BJ (cell line): Measurements from ENCODE around the gene NT5DC3. TPM values are rescaled to one million over a fixed set of nuclear protein-coding genes. Genes with fewer than 3 reads are reported as not detected.

Experiments used
- CTCF ChIA-PET: fragments of 350-600 bp; formaldehyde crosslinking; extraction: SDS; loops from one replicate; lab custom pipeline; 2021; ENCODE audit warnings: antibody characterized with exemption, inconsistent platforms; lab: Yijun Ruan, JAX
- POLR2A ChIA-PET: fragments of 300-600 bp; sonication (Branson Sonifier 250); formaldehyde crosslinking; extraction: SDS; loops from one replicate; lab custom pipeline; 2021; ENCODE audit warnings: antibody characterized with exemption; lab: Charles Lee
- DNase-seq: peaks from one replicate; pipeline ENCODE4 v3.0.0-alpha.2; 2011; ENCODE audit warnings: low read depth
- H3K27me3 ChIP-seq: 2 replicates; pipeline ENCODE4 v1.6.0; 2011; ENCODE audit warnings: low read length; ENCODE audit not compliant: control insufficient read depth, insufficient read depth
- H3K36me3 ChIP-seq: 2 replicates; pipeline ENCODE4 v1.5.1; 2011; ENCODE audit warnings: low read length; ENCODE audit not compliant: control insufficient read depth, insufficient read depth
- H3K4me3 ChIP-seq: 2 replicates; pipeline ENCODE4 v1.5.1; 2011; ENCODE audit warnings: low read depth, mild to moderate bottlenecking, control low read depth, low read length
- polyA plus RNA-seq: library from polyadenylated mRNA; depleted of rRNA; stranded (reverse); fragments of >200 nt; gene quantifications from 2 replicates; pipeline ENCODE4 v1.2.3, GENCODE V29; 2011
- TF ChIP-seq, protein P1 (sequence below): IDR thresholded peaks from 2 replicates; pipeline ENCODE4 v1.5.1; 2011; ENCODE audit warnings: low read depth, mild to moderate bottlenecking, control low read depth, inconsistent platforms, low read length, moderate library complexity; ENCODE audit not compliant: insufficient read depth

The NT5DC3 gene
- polyA plus RNA-seq, 1 experiment, result 1.2 TPM

DNA sequence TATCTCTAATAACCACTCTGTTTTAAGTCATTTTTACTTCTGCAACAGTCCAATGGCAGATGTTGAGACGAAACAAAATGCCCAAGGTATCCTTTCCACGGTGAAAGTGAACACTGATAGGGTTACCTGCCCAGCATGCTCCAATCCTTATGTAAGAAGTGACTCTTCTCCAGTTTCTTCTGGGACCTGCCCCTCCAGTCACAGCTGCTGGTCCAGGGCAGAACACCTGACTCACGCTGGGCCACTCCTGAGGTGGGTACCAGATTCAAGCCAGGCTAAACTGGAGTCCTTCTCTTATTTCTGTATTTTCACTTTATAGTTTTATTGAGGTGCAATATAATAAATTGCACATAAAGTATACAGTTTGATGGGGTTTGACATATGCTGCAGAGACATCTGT, 16.7 kb downstream of the NT5DC3 start:
- Histone ChIP-seq H3K36me3 (no peaks in the 10 kb centered on the region), H3K4me3 (no peak overlapping the region), H3K27me3 (no peaks in the 10 kb centered on the region)
- TF ChIP-seq, protein P1, sequence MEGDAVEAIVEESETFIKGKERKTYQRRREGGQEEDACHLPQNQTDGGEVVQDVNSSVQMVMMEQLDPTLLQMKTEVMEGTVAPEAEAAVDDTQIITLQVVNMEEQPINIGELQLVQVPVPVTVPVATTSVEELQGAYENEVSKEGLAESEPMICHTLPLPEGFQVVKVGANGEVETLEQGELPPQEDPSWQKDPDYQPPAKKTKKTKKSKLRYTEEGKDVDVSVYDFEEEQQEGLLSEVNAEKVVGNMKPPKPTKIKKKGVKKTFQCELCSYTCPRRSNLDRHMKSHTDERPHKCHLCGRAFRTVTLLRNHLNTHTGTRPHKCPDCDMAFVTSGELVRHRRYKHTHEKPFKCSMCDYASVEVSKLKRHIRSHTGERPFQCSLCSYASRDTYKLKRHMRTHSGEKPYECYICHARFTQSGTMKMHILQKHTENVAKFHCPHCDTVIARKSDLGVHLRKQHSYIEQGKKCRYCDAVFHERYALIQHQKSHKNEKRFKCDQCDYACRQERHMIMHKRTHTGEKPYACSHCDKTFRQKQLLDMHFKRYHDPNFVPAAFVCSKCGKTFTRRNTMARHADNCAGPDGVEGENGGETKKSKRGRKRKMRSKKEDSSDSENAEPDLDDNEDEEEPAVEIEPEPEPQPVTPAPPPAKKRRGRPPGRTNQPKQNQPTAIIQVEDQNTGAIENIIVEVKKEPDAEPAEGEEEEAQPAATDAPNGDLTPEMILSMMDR, result no peak
- no peak for DNase-seq
- POLR2A ChIA-PET, result no interaction called here
- CTCF ChIA-PET, result interaction anchor here (0.6 kb wide), 1 partner anchor 53 kb away, joined by 3 read pairs; no protein-coding TSS in a partner anchor

DNA sequence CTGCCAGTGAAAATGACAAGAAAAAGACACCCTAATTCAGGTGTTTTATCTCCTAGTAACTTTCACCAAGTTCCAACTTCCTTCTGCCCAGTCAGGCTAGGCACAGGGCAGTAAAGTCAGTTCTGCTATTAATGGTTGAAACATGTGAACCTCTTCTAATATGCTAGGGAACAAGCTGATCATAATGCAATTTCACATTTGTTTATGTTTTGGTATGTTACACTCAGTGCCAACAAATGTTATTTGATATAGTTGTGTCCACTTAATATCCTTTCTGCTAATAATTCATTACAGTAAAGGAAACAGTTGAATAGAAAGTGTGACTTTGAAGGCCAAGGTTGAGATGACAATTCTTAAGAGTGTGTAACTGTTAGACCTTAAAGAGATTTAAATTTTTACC, 17.2 kb downstream of the NT5DC3 start:
- ChIA-PET POLR2A (no interaction called here), CTCF (interaction anchor here (0.6 kb wide), 1 partner anchor 54 kb away, joined by 3 read pairs; no protein-coding TSS in a partner anchor)
- TF ChIP-seq, protein P1, result no peak
- Histone ChIP-seq H3K27me3 (no peaks in the 10 kb centered on the region), H3K36me3 (no peaks in the 10 kb centered on the region), H3K4me3 (no peak overlapping the region)
- DNase-seq, result no peak

DNA sequence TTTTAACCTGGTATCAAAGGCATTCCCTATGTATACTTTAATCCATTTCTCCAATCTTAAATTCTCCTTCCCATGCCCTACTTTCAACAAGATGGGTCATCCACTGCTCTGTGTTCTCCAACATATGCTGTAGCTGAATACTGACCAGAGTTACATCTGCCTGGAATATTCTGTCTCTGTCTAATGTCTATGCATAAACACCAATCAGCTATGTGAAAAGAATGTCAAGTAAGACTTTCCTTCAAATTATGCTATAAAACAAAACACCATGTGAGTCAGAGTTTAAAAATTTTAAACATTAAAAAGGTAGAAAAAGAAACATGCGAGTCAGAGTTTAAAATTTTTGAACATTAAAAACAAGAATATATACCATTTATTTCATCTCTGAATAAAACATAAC, 19.3 kb downstream of the NT5DC3 start:
- Histone ChIP-seq H3K36me3 (no peaks in the 10 kb centered on the region), H3K4me3 (no peak overlapping the region), H3K27me3 (no peaks in the 10 kb centered on the region)
- ChIA-PET CTCF (interaction anchor here (0.6 to 1.4 kb wide), 2 partner anchors 12 to 21 kb away, joined by 3 to 4 read pairs; no protein-coding TSS in a partner anchor), POLR2A (interaction anchor here (0.7 kb wide), 1 partner anchor 38 kb away, joined by 5 read pairs; no protein-coding TSS in a partner anchor)
- no peak for DNase-seq
- TF ChIP-seq, protein P1, result no peak

DNA sequence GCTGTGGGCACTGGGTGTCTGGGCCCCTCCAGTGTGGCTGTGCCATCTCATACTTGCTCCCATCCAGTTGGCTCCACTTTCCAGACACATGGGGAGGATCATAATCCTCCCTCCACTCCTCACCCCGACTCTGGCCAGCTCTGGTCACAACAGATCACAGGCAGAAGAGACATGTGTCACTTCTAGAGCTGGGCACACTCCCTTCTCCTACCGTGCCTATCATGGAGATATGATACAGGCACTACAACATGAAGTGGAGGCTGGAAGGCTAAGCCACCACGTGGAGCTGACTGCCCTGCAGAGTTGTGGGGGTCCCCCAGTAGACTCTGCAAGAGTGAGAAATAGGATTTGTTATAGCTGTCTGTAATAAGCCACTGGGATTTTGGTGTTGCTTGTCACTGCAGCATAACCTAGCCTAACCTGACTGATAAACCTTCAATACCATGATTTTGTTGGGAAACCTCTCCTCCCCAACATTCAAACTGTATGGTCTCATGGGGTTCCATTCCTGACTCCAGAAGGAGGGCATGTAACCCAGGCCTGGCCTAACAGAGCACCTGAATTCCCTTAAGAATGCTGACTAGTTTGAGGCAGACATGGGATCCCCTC, 20.0 kb downstream of the NT5DC3 start:
- no peak for DNase-seq
- no peaks in the 10 kb centered on the region for H3K36me3 ChIP-seq
- H3K27me3 ChIP-seq, result no peaks in the 10 kb centered on the region
- POLR2A ChIA-PET, result no interaction called here
- TF ChIP-seq, protein P1, result no peak
- CTCF ChIA-PET, result interaction anchor here (0.6 kb wide), 1 partner anchor 14 kb away, joined by 3 read pairs; no protein-coding TSS in a partner anchor
- no peak overlapping the region for H3K4me3 ChIP-seq

DNA sequence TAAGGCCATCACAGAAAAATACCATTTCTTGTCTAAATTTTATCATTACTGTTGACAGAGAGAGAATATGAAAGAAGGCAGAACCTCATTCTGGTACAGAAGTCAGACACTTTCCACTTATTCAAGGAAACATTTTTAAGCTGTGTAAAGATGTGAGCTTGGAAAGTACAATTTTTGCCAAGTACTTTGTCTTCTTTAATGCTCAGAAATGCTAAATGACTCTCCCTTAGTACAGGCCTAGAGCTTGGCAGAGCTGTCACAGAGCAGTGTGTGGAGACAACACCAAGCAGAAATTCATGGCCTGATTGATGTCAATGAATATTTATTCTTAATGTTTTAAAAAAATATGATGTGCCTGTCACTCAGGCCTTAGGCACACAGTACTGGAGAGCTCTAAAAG, 20.7 kb downstream of the NT5DC3 start:
- CTCF ChIA-PET, result interaction anchor here (1.2 kb wide), 1 partner anchor 8 kb away, joined by 4 read pairs; no protein-coding TSS in a partner anchor
- Histone ChIP-seq H3K27me3 (no peaks in the 10 kb centered on the region), H3K4me3 (no peak overlapping the region), H3K36me3 (no peaks in the 10 kb centered on the region)
- POLR2A ChIA-PET, result no interaction called here
- TF ChIP-seq, protein P1, result no peak
- no peak for DNase-seq
